Measurements from ENCODE around the gene FZD10.

- no peak for TF ChIP-seq CTCF (conservative IDR thresholded peaks at IDR 0.05; ENCODE audit: low read depth, low read length)
- TF ChIP-seq POLR2A (IDR thresholded peaks at IDR 0.05; ENCODE audit: low read depth, low read length): no peak
- no peak for TF ChIP-seq RFX5 (IDR thresholded peaks at IDR 0.05; ENCODE audit: low read depth, low read length)
- TF ChIP-seq NFE2L2 (IDR thresholded peaks at IDR 0.05; ENCODE audit: low read depth, low read length): no peak
- TF ChIP-seq CEBPB (IDR thresholded peaks at IDR 0.05; ENCODE audit: low read depth, low read length): no peak
- TF ChIP-seq RCOR1 (IDR thresholded peaks at IDR 0.05; ENCODE audit: insufficient replicate concordance, low read length): no peak
- TF ChIP-seq MAFK (IDR thresholded peaks at IDR 0.05; ENCODE audit: low read depth, low read length): no peak
- no peak for TF ChIP-seq CHD1 (IDR thresholded peaks at IDR 0.05; ENCODE audit: low read depth, low read length)
- TF ChIP-seq SMC3 (IDR thresholded peaks at IDR 0.05; ENCODE audit: low read depth, low read length): no peak
- no peak for TF ChIP-seq FOS (IDR thresholded peaks at IDR 0.05; ENCODE audit: low read depth, low read length)
- TF ChIP-seq USF2 (IDR thresholded peaks at IDR 0.05; ENCODE audit: low read depth, low read length): no peak
- no peak for TF ChIP-seq RAD21 (IDR thresholded peaks at IDR 0.05; ENCODE audit: low read length)
- no peak for TF ChIP-seq BHLHE40 (IDR thresholded peaks at IDR 0.05; ENCODE audit: low read depth, low read length)
- no peak for TF ChIP-seq ELK1 (IDR thresholded peaks at IDR 0.05; ENCODE audit: borderline replicate concordance, low read depth, low read length)
These were observed 1.4 kb downstream of the FZD10 start for GRCh38 chr12:130163461-130164215.

Measured in IMR-90 (cell line).